Testis (tissue), 3 donors: ENCODE data around the gene SNAPC5. TPM values are rescaled to one million over a fixed set of nuclear protein-coding genes. Genes with fewer than 3 reads are reported as not detected.

Source experiments
- DNase-seq: peaks from one replicate; pipeline ENCODE4 v3.0.0-alpha.2; 2019
- H3K27ac ChIP-seq, 2 donors: fragments of 200-600 bp; sonication (generic); one replicate each; pipeline ENCODE4 v1.5.1; 2019
- H3K27me3 ChIP-seq: fragments of 200-600 bp; sonication (generic); one replicate; pipeline ENCODE4 v1.5.1; 2019
- H3K36me3 ChIP-seq: fragments of 200-600 bp; sonication (generic); one replicate; pipeline ENCODE4 v1.5.1; 2017; ENCODE audit warnings: low read depth; ENCODE audit errors: missing control alignments
- H3K4me1 ChIP-seq: fragments of 200-600 bp; sonication (generic); one replicate; pipeline ENCODE4 v1.5.1; 2019
- H3K4me3 ChIP-seq, 2 donors: fragments of 200-600 bp; sonication (generic); one replicate each; pipeline ENCODE4 v1.5.1; 2017 to 2019
- H3K9me3 ChIP-seq: fragments of 200-600 bp; sonication (generic); one replicate; pipeline ENCODE4 v1.5.1; 2017
- CTCF ChIP-seq, 3 experiments: fragments of 450-650 bp in 2 of 3; fragments of 200-600 bp in 1 of 3; sonication (generic) in 1 of 3; IDR thresholded peaks; one replicate each; pipeline ENCODE4 v1.5.1; 2016 to 2019; ENCODE audit warnings: antibody characterized with exemption in 3 of 3, mild to moderate bottlenecking in 2 of 3, moderate library complexity in 1 of 3
- POLR2A ChIP-seq: fragments of 450-650 bp; IDR thresholded peaks from one replicate; pipeline ENCODE4 v1.6.1; 2017; ENCODE audit warnings: antibody characterized with exemption, mild to moderate bottlenecking, moderate library complexity
- WGBS, 2 donors: methylation state at CpG; one replicate each; pipeline ENCODE4 v1.1.5; 2018; 5-methylcytosine and 5-hydroxymethylcytosine counted together
- intact Hi-C: fragments of 100-400 bp; cut with DNase I; formaldehyde crosslinking; loops from one replicate; pipeline ENCODE4 v1.15.1; 2023; ENCODE audit warnings: low total_unique reads
- microRNA-seq, 2 donors: library from miRNA; unstranded; fragments of <30 nt; microRNA quantifications; one replicate each; pipeline ENCODE4, GENCODE V29; 2016; ENCODE audit warnings: borderline number of aligned reads in 2 of 2, borderline replicate concordance in 1 of 2
- polyA plus RNA-seq: library from polyadenylated mRNA; stranded (reverse); fragments of 350-450 nt; fragmentation: Illumina TruSeq; extraction: RNeasy Lipid Tissue Mini Kit (QIAGEN cat#74804); gene quantifications from one replicate; pipeline ENCODE4 v1.2.3, GENCODE V29; 2014; ENCODE audit warnings: low read depth, low replicate concordance; ENCODE audit not compliant: insufficient read depth
- small RNA-seq, 2 donors: library from RNA; depleted of rRNA; stranded (forward); fragments of <200 nt; gene quantifications; one replicate each; pipeline ENCODE3, GENCODE V24; 2016
- total RNA-seq, 2 donors: library from RNA; depleted of rRNA; stranded (reverse); fragments of >200 nt; gene quantifications; one replicate each; pipeline ENCODE4 v1.2.3, GENCODE V29; 2016

The SNAPC5 gene
- total and polyA plus RNA-seq, 3 donors from 2014 or later = 30.7 to 73.9 (median 45.4) TPM

DNA sequence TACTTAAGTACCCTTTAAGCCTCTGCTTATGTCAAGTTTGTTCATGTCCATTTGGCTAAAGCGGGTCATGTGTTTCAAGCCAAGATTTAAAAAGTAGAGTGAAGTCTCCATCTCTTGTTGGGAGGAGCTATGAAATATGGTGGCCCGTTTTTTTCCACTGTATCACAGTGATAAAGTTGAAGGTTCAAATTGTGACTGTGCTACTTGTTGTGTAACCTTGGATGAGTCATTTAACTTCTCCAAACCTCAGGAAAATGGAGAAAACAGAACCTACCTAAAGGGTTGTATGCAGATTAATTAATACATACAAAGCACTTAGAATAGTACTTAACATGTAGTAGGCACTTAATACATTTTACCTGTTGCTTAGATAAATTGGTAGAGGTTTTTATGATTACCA lies 43.4 kb downstream of the SNAPC5 start:
- TF ChIP-seq POLR2A (no peak), CTCF (IDR thresholded peaks at IDR 0.05) (no peak)
- 93 to 95% methylated on average over 2 of the region's 2 CpGs for WGBS, 2 donors
- Histone ChIP-seq H3K27me3 (no peaks in the 10 kb centered on the region), H3K4me1 (no peaks in the 10 kb centered on the region), H3K9me3 (no peaks in the 10 kb centered on the region), H3K4me3 (no peak overlapping the region), H3K27ac (no peak overlapping the region), H3K36me3 (no peaks in the 10 kb centered on the region)
- DNase-seq = no peak
- intact Hi-C loops = no loop called here

DNA sequence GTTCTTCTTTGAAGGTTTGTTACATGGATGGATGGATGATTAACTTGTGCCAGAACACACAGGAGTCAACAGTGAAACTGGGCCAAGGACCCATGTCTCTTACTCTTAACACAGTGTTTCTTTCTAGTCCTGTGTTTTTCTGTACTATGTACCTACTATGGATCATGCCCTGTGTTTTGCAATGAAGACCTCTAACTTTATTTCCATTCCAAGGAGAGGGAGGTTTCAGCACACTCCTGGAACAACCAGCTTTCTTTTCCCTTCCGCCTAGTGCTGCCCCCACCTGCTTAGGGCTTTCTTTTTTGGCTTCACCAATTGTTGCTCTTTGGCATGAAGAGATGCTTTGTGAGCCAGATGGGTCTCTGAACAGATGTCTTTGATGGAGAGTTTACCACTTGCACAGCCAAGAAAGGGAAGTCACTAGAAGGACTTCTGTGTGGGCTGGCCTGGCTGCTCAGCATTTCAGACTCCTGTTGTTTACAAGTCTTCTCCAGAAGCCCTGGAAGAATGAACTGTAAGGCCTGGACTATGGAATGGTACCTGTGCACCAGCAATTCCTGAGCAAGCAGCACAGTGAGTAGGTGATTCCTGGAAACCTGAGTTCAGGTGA lies 44.5 kb downstream of the SNAPC5 start:
- intact Hi-C loops = no loop called here

DNA sequence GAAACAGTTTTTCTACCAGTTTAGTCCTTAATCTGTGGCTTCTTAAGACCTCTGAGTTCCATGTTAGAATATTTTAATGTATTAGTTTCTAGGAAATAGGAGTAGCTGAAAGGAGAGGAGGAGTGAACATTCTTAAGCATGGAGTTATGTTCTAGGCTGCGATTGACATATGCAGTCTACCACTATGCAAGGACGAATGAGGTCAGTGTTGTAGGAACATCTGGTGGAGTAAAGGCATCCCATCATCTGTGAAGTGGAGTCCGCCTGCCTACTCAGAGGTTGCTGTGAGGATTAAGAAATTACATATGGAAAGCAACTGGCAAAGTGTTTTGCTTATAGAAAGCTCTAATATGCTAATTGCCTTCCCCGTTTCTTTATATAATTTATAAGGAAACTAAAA lies 45.1 kb downstream of the SNAPC5 start:
- 72 to 84% methylated on average over 4 of the region's 4 CpGs for WGBS, 2 donors
- H3K27me3 ChIP-seq = no peaks in the 10 kb centered on the region
- H3K36me3 ChIP-seq = no peaks in the 10 kb centered on the region
- TF ChIP-seq POLR2A (no peak), CTCF (IDR thresholded peaks at IDR 0.05) (no peak)
- H3K9me3 ChIP-seq = no peaks in the 10 kb centered on the region
- intact Hi-C loops = no loop called here
- no peak for DNase-seq
- no peak overlapping the region for H3K4me3 ChIP-seq
- no peaks in the 10 kb centered on the region for H3K4me1 ChIP-seq
- no peak overlapping the region for H3K27ac ChIP-seq

More for the DNA sequence above, 44.5 kb downstream of the SNAPC5 start:
- Histone ChIP-seq H3K4me1 (no peaks in the 10 kb centered on the region), H3K27me3 (no peaks in the 10 kb centered on the region), H3K27ac (no peak overlapping the region), H3K4me3 (no peak overlapping the region), H3K9me3 (no peaks in the 10 kb centered on the region), H3K36me3 (no peaks in the 10 kb centered on the region)
- peak; percentile 18 for DNase-seq
- 36 to 70% methylated on average over 1 of the region's 1 CpG for WGBS, 2 donors
- TF ChIP-seq CTCF (IDR thresholded peaks at IDR 0.05) (no peak), POLR2A (no peak)

Small RNAs within 50 kb of the gene (microRNA-seq; reads per million reads assigned to microRNA genes)
- gene MIR4512 = 0 to 0.70 reads per million in 2 donors

Small RNAs within 50 kb of the gene (small RNA-seq; reads per million reads assigned to genes)
- gene MIR4512 (0 reads per million in 2 donors), gene RF01159 (0 reads per million in 2 donors), gene SNORD16 (0 reads per million in 2 donors), gene SNORD18A (0 reads per million in 2 donors), gene SNORD18B (0 reads per million in 2 donors), gene SNORD18C (0 reads per million in 2 donors)

Other genes with a start within 250 kb of the SNAPC5 start
- 1 to 10 TPM; 4.5 to 8.6 TPM for gene MEGF11, start 244.0 kb downstream of the SNAPC5 start, total RNA-seq
- gene MEGF11, start 244.0 kb downstream of the SNAPC5 start, polyA plus RNA-seq = 18.7 TPM
- gene DIS3L, start 204.2 kb downstream of the SNAPC5 start, total RNA-seq = 10 to 100 TPM; 48.7 to 51.8 TPM
- gene DIS3L, start 204.2 kb downstream of the SNAPC5 start, polyA plus RNA-seq = 46.3 TPM
- 10 to 100 TPM; 20.7 to 36.8 TPM for gene TIPIN, start 141.1 kb downstream of the SNAPC5 start, total RNA-seq
- gene TIPIN, start 141.1 kb downstream of the SNAPC5 start, polyA plus RNA-seq = 31.7 TPM
- gene MAP2K1, start 110.8 kb downstream of the SNAPC5 start, total RNA-seq = 10 to 100 TPM; 27.6 to 29.6 TPM
- gene MAP2K1, start 110.8 kb downstream of the SNAPC5 start, polyA plus RNA-seq = 26.1 TPM
- gene RPL4, start 7.1 kb upstream of the SNAPC5 start, total RNA-seq = 1,000 to 10,000 TPM in 1 of 2 donors, 100 to 1,000 TPM in 1; 957 to 1,935 TPM
- gene RPL4, start 7.1 kb upstream of the SNAPC5 start, polyA plus RNA-seq = 1,584 TPM
- gene ZWILCH, start 7.6 kb upstream of the SNAPC5 start, total RNA-seq = 10 to 100 TPM; 35.1 to 41.7 TPM
- 77.5 TPM for gene ZWILCH, start 7.6 kb upstream of the SNAPC5 start, polyA plus RNA-seq
- gene LCTL, start 68.2 kb upstream of the SNAPC5 start, total RNA-seq = under 1 TPM in 1 of 2 donors, not detected in 1; 0.19 TPM
- 0.16 TPM for gene LCTL, start 68.2 kb upstream of the SNAPC5 start, polyA plus RNA-seq
- 10 to 100 TPM; 17.5 to 19.4 TPM for gene SMAD6, start 204.5 kb upstream of the SNAPC5 start, total RNA-seq
- gene SMAD6, start 204.5 kb upstream of the SNAPC5 start, polyA plus RNA-seq = 3.2 TPM